ENCODE results near the gene ANAPC7.
"Not testable (repeated sequence)": the region's sequence is repeated elsewhere in the genome, so short reads cannot be mapped to it uniquely, and the experiment has no call there.

ANAPC7 gene

GRCh38 chr12:110348431-110349059 is 55.0 kb downstream of the ANAPC7 start:
- no peak for DNase-seq (ENCODE audit: low spot score)
- no peak for FAIRE-seq

GRCh38 chr12:110347767-110348166 is 55.7 kb downstream of the ANAPC7 start:
- DNase-seq (ENCODE audit: low spot score) (no peak), FAIRE-seq (no peak)

- FAIRE-seq: no peak
- DNase-seq (ENCODE audit: low spot score): no peak
Observed at GRCh38 chr12:110345963-110346362, 57.5 kb downstream of the ANAPC7 start.

GRCh38 chr12:110345176-110345661 is 58.3 kb downstream of the ANAPC7 start:
- no peak for DNase-seq (ENCODE audit: low spot score)
- FAIRE-seq: no peak

- FAIRE-seq (no peak), DNase-seq (ENCODE audit: low spot score) (no peak)
Observed at GRCh38 chr12:110344657-110345056, 58.9 kb downstream of the ANAPC7 start.

GRCh38 chr12:110343736-110344555 is 59.6 kb downstream of the ANAPC7 start:
- DNase-seq (ENCODE audit: low spot score) (no peak), FAIRE-seq (no peak)

GRCh38 chr12:110343114-110343513 is 60.4 kb downstream of the ANAPC7 start:
- no peak for FAIRE-seq
- no peak for DNase-seq (ENCODE audit: low spot score)

- FAIRE-seq (no peak), DNase-seq (ENCODE audit: low spot score) (no peak)
Observed at GRCh38 chr12:110342157-110342556, 61.4 kb downstream of the ANAPC7 start.

- FAIRE-seq: no peak
Observed at GRCh38 chr12:110340706-110341105, 62.8 kb downstream of the ANAPC7 start.

GRCh38 chr12:110340261-110340660 is 63.2 kb downstream of the ANAPC7 start:
- not testable (repeated sequence) for FAIRE-seq; DNase-seq (ENCODE audit: low spot score)

More at GRCh38 chr12:110340706-110341105, 62.8 kb downstream of the ANAPC7 start:
- no peak for DNase-seq (ENCODE audit: low spot score)

GRCh38 chr12:110339184-110339952 is 64.1 kb downstream of the ANAPC7 start:
- DNase-seq (ENCODE audit: low spot score) (no peak), FAIRE-seq (no peak)

- FAIRE-seq: no peak
- DNase-seq (ENCODE audit: low spot score): no peak
Observed at GRCh38 chr12:110338754-110339153, 64.8 kb downstream of the ANAPC7 start.

- no peak for DNase-seq (ENCODE audit: low spot score)
- no peak for FAIRE-seq
Observed at GRCh38 chr12:110337912-110338710, 65.4 kb downstream of the ANAPC7 start.

- FAIRE-seq (no peak), DNase-seq (ENCODE audit: low spot score) (no peak)
Observed at GRCh38 chr12:110335481-110336045, 67.9 kb downstream of the ANAPC7 start.

- FAIRE-seq: no peak
Observed at GRCh38 chr12:110333201-110333600, 70.3 kb downstream of the ANAPC7 start.

GRCh38 chr12:110330544-110330943 is 73.0 kb downstream of the ANAPC7 start:
- DNase-seq (ENCODE audit: low spot score) (no peak), FAIRE-seq (no peak)

More at GRCh38 chr12:110333201-110333600, 70.3 kb downstream of the ANAPC7 start:
- DNase-seq (ENCODE audit: low spot score): no peak

- DNase-seq (ENCODE audit: low spot score): no peak
- FAIRE-seq: no peak
Observed at GRCh38 chr12:110330124-110330523, 73.4 kb downstream of the ANAPC7 start.

- FAIRE-seq: no peak
- DNase-seq (ENCODE audit: low spot score): no peak
Observed at GRCh38 chr12:110329710-110330109, 73.8 kb downstream of the ANAPC7 start.
